ENCODE results near the gene THBS2. TPM values are rescaled to one million over a fixed set of nuclear protein-coding genes. Genes with fewer than 3 reads are reported as not detected.

THBS2 gene
- total RNA-seq, 3 donors from 2014 or later = 3.7 to 39.1 (median 4.0) TPM

GRCh38 chr6:169246445-169246844 lies 7.2 kb downstream of the THBS2 start:
- TF ChIP-seq CTCF (IDR thresholded peaks at IDR 0.05) = no peak
- H3K36me3 ChIP-seq (ENCODE audit: low read depth) = no peaks in the 10 kb centered on the region
- H3K4me1 ChIP-seq (ENCODE audit: low read depth) = no peaks in the 10 kb centered on the region
- DNase-seq (no peak), ATAC-seq (no peak)
- intact Hi-C loops (cut with DNase I, micrococcal nuclease) = no loop called here
- no peaks in the 10 kb centered on the region for H3K9me3 ChIP-seq
- H3K4me3 ChIP-seq = no peak overlapping the region

- no peak overlapping the region for H3K4me3 ChIP-seq
- no peak for ATAC-seq
- no peaks in the 10 kb centered on the region for H3K36me3 ChIP-seq (ENCODE audit: low read depth)
- no peak for TF ChIP-seq CTCF (IDR thresholded peaks at IDR 0.05)
- intact Hi-C loops (cut with DNase I, micrococcal nuclease) = no loop called here
- H3K4me1 ChIP-seq (ENCODE audit: low read depth) = no peaks in the 10 kb centered on the region
- no peaks in the 10 kb centered on the region for H3K9me3 ChIP-seq
- no peak for DNase-seq
Observed at GRCh38 chr6:169244684-169245383, 8.8 kb downstream of the THBS2 start.

DNA sequence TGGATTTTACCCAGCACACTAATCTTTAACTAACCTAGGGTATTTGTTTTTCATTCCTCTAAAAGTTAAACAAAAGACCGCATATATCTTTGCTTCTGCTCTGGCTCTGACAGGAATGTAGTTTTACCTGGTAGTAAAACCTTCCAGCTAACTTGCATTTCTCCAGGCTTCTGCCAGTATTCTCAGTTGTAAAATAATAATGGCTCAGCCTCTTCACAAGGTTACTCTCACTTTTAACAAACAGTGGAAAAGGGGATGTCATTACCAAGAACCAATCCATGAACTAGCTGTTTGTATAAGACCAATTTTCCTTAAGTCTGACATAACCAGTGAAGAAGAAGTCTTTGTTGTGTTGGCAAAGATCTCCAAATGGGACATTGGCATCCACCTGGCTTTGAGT lies 10.0 kb downstream of the THBS2 start:
- no peak overlapping the region for H3K4me3 ChIP-seq
- H3K4me1 ChIP-seq (ENCODE audit: low read depth) = no peaks in the 10 kb centered on the region
- no peaks in the 10 kb centered on the region for H3K9me3 ChIP-seq
- ATAC-seq (no peak), DNase-seq (no peak)
- intact Hi-C loops (cut with DNase I, micrococcal nuclease) = no loop called here
- no peak for TF ChIP-seq CTCF (IDR thresholded peaks at IDR 0.05)
- no peaks in the 10 kb centered on the region for H3K36me3 ChIP-seq (ENCODE audit: low read depth)

- ATAC-seq = no peak
Observed at GRCh38 chr6:169243186-169243585, 10.5 kb downstream of the THBS2 start.

DNA sequence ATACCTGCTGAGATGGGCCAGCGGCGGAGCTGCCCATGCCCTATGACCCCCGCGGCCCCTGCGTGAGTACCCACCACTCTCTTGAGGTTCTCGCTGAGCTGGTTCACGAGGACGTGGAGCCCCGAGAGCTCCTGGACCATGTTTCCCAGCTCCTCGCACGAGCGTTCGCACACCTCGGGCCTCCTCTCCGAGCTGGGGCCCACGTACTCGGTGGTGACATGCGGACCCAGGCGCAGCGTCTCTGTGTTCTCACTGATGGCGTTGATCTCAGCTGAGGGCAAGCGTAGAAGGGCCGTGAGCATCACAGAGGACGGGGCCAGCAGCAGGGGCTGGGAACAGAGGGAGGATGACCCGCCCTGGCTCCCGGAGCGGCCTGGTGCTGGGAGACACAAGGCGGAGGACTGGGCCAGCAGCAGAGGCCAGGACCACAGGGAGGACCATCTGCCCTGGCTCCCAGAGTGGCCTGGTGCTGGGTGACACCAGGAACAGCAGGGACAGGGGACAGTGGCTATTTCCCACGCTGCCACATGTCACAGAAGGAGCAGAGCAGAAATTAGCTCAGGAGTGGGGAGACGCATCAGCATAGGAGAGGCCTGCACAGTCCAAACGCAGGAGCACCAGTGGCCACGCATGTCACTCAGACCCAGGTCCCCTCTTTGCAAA lies 11.8 kb downstream of the THBS2 start:
- no peaks in the 10 kb centered on the region for H3K36me3 ChIP-seq (ENCODE audit: low read depth)
- H3K4me3 ChIP-seq = no peak overlapping the region
- TF ChIP-seq CTCF (IDR thresholded peaks at IDR 0.05) = no peak
- DNase-seq (no peak), ATAC-seq (no peak)
- H3K9me3 ChIP-seq = no peaks in the 10 kb centered on the region
- intact Hi-C loops (cut with DNase I, micrococcal nuclease) = no loop called here
- no peaks in the 10 kb centered on the region for H3K4me1 ChIP-seq (ENCODE audit: low read depth)

More at GRCh38 chr6:169243186-169243585, 10.5 kb downstream of the THBS2 start:
- no peaks in the 10 kb centered on the region for H3K9me3 ChIP-seq
- no peaks in the 10 kb centered on the region for H3K4me1 ChIP-seq (ENCODE audit: low read depth)
- no peaks in the 10 kb centered on the region for H3K36me3 ChIP-seq (ENCODE audit: low read depth)
- TF ChIP-seq CTCF (IDR thresholded peaks at IDR 0.05) = no peak
- intact Hi-C loops (cut with DNase I, micrococcal nuclease) = no loop called here
- H3K4me3 ChIP-seq = no peak overlapping the region
- DNase-seq = no peak

Measured in mucosa of descending colon (tissue), 3 donors.